Measurements from ENCODE around the gene SLC15A1.

Gene SLC15A1

DNA sequence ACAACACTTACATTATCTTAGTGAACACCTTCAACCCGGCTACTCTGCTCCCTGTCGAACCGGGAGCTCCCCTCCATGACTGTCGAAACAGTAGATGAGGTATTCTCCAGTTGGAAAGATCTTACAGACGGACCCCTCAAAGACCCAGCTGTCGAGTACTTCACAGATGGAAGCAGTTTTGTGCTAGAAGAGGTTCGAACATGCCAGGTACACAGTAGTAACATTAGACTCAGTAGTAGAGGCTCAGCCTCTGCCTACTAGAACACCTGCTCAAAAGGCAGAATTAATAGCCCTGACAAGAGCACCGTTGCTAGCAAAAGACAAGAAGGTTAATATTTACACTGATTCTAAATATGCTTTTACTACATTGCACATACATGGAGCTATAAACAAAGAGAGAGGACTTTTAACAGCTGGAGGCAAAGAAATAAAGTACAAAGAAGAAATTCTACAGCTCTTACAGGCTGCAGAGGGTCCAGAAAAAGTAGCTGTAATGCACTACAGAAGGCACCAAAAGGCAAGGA, 13.6 kb upstream of the SLC15A1 start (continued):
- TF ChIP-seq, protein P1, sequence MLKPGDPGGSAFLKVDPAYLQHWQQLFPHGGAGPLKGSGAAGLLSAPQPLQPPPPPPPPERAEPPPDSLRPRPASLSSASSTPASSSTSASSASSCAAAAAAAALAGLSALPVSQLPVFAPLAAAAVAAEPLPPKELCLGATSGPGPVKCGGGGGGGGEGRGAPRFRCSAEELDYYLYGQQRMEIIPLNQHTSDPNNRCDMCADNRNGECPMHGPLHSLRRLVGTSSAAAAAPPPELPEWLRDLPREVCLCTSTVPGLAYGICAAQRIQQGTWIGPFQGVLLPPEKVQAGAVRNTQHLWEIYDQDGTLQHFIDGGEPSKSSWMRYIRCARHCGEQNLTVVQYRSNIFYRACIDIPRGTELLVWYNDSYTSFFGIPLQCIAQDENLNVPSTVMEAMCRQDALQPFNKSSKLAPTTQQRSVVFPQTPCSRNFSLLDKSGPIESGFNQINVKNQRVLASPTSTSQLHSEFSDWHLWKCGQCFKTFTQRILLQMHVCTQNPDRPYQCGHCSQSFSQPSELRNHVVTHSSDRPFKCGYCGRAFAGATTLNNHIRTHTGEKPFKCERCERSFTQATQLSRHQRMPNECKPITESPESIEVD (tag by site-specific recombination; IDR thresholded peaks at IDR 0.05) = no peak
- no peak for TF ChIP-seq ZNF837 (tag by site-specific recombination; IDR thresholded peaks at IDR 0.05)

DNA sequence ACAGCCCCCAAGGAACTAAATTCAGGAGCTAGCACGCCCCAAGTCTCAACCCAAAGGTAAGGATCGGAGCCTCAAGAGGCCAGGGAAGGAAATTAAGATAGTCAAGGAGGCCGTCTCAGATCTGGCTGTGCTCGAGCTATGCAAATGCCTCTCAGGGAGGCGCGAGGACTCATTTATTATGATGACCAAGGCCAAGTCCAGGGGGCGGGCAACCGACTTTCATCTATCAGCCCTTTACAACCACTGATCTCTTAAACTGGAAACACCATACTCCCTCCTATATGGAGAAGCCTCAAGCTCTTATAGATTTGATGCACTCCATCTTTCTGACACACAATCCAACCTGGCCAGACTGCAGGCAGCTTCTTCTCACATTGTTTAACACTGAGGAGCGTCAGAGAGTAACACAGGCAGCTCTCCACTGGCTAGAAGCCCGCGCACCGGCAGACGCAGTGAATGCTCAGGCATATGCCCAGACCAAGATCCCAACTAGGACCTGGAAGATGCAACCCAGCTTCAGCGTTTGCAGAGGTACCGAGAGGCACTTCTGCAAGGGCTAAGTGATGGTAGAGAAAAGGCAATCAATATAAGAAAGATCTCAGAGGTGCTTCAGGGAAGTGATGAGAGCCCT, 9.6 kb upstream of the SLC15A1 start:
- ChIA-PET CTCF (no interaction called here), POLR2A (no interaction called here)

DNA sequence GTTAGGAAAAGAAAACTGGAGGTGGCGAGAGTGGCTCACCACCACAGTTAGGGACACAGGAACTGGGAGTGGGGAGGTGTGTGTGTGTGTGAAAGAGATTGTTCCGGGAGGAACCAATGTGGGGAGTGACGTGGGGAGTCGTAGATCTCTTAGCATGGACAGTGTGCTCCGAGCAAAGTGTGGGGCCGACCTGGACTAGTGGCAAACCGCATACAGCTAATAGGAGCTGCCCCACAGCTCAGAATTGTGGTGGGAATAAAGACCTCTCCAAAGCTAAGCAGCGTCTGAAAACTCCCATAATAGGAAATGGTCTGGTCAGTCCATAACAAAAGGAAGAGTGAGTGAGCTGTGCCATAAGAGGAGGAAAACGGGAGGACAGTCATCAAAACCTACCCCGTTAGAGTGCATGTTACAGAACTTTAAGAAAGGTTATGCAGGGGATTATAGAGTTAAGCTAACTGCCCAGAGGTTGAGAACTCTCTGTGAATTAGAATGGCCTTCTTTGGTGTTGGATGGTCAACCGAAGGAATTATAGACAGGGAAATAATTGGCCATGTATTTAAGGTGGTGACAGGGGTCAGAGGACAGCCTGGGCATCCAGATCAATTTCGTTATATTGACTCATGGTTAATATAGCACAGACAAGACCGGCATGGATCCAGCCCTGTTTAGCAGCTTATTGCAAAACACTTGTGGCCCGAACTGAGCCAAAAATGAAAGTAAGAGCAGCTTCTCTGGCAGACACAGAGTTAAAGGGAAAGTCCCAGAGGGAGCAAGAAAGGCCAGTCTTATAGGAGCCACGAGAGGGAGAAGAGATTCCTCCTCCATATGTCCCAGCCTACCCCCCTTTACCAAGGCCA, 8.9 kb upstream of the SLC15A1 start:
- CTCF ChIA-PET = interaction anchor here (0.6 kb wide), 1 partner anchor 104 kb away, joined by 3 read pairs; no protein-coding TSS in a partner anchor
- H3K4me1 ChIP-seq (ENCODE audit: control insufficient read depth, insufficient read depth, low read length) = no peaks in the 10 kb centered on the region
- POLR2A ChIA-PET = no interaction called here
- H3K27ac ChIP-seq (ENCODE audit: extremely low read depth, low read depth, low read length) = no peak overlapping the region
- no peaks in the 10 kb centered on the region for H3K9me3 ChIP-seq (ENCODE audit: control insufficient read depth, insufficient read depth, low read depth, low read length)
- no peak for TF ChIP-seq BCL11B (tag by site-specific recombination; IDR thresholded peaks at IDR 0.05; ENCODE audit: low read depth)
- TF ChIP-seq MYNN (tag by site-specific recombination; IDR thresholded peaks at IDR 0.05; ENCODE audit: borderline replicate concordance) = no peak
- no peak for TF ChIP-seq ZNF2 (tag by site-specific recombination; IDR thresholded peaks at IDR 0.05)
- TF ChIP-seq ZNF174 (tag by site-specific recombination; IDR thresholded peaks at IDR 0.05) = no peak
- TF ChIP-seq, protein P2, sequence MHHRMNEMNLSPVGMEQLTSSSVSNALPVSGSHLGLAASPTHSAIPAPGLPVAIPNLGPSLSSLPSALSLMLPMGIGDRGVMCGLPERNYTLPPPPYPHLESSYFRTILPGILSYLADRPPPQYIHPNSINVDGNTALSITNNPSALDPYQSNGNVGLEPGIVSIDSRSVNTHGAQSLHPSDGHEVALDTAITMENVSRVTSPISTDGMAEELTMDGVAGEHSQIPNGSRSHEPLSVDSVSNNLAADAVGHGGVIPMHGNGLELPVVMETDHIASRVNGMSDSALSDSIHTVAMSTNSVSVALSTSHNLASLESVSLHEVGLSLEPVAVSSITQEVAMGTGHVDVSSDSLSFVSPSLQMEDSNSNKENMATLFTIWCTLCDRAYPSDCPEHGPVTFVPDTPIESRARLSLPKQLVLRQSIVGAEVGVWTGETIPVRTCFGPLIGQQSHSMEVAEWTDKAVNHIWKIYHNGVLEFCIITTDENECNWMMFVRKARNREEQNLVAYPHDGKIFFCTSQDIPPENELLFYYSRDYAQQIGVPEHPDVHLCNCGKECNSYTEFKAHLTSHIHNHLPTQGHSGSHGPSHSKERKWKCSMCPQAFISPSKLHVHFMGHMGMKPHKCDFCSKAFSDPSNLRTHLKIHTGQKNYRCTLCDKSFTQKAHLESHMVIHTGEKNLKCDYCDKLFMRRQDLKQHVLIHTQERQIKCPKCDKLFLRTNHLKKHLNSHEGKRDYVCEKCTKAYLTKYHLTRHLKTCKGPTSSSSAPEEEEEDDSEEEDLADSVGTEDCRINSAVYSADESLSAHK (tag by site-specific recombination; IDR thresholded peaks at IDR 0.05) = no peak
- no peak for TF ChIP-seq SCRT2 (tag by site-specific recombination; IDR thresholded peaks at IDR 0.05)
- TF ChIP-seq ZNF776 (tag by site-specific recombination; IDR thresholded peaks at IDR 0.05; ENCODE audit: borderline replicate concordance) = no peak
- TF ChIP-seq ZNF211 (tag by site-specific recombination; IDR thresholded peaks at IDR 0.05; ENCODE audit: low read depth) = no peak
- TF ChIP-seq ZNF670 (tag by site-specific recombination; IDR thresholded peaks at IDR 0.05; ENCODE audit: low read depth) = no peak
- TF ChIP-seq ZFP3 (tag by site-specific recombination; IDR thresholded peaks at IDR 0.05; ENCODE audit: low read depth) = no peak
- no peak for TF ChIP-seq ZNF274 (IDR thresholded peaks at IDR 0.05; ENCODE audit: low read length)
- TF ChIP-seq ZNF274 (tag by site-specific recombination; IDR thresholded peaks at IDR 0.05; ENCODE audit: borderline replicate concordance) = no peak
- TF ChIP-seq ZNF658 (tag by site-specific recombination; IDR thresholded peaks at IDR 0.05) = no peak
- H3K36me3 ChIP-seq (ENCODE audit: control insufficient read depth in 2 of 2, insufficient read depth in 1 of 2, low read length in 2 of 2) = no peaks in the 10 kb centered on the region
- H3K4me3 ChIP-seq (ENCODE audit: low read depth, low read length) = no peak overlapping the region

More for the DNA sequence above, 9.6 kb upstream of the SLC15A1 start:
- TF ChIP-seq GLI4 (tag by site-specific recombination; IDR thresholded peaks at IDR 0.05) (no peak), RBAK (tag by site-specific recombination; IDR thresholded peaks at IDR 0.05) (no peak), ZNF510 (tag by site-specific recombination; IDR thresholded peaks at IDR 0.05; ENCODE audit: insufficient replicate concordance) (no peak), ZNF416 (tag by site-specific recombination; IDR thresholded peaks at IDR 0.05) (no peak), ZNF146 (tag by site-specific recombination; IDR thresholded peaks at IDR 0.05) (no peak), ZNF610 (tag by site-specific recombination; IDR thresholded peaks at IDR 0.05; ENCODE audit: borderline replicate concordance) (no peak), ZNF596 (tag by site-specific recombination; IDR thresholded peaks at IDR 0.05) (no peak), SP7 (tag by site-specific recombination; IDR thresholded peaks at IDR 0.05) (no peak), ZNF324 (tag by site-specific recombination; IDR thresholded peaks at IDR 0.05) (no peak), KLF7 (tag by site-specific recombination; IDR thresholded peaks at IDR 0.05; ENCODE audit: borderline replicate concordance) (no peak), ZNF747 (tag by site-specific recombination; IDR thresholded peaks at IDR 0.05) (no peak), ZNF521 (tag by site-specific recombination; IDR thresholded peaks at IDR 0.05) (no peak), ZFP37 (tag by site-specific recombination; IDR thresholded peaks at IDR 0.05) (no peak), OSR2 (tag by site-specific recombination; IDR thresholded peaks at IDR 0.05) (no peak)
- TF ChIP-seq, protein P2 (tag by site-specific recombination; IDR thresholded peaks at IDR 0.05) = no peak
- TF ChIP-seq, protein P1 (tag by site-specific recombination; IDR thresholded peaks at IDR 0.05) = no peak
- Histone ChIP-seq H3K36me3 (ENCODE audit: control insufficient read depth in 2 of 2, insufficient read depth in 1 of 2, low read length in 2 of 2) (no peaks in the 10 kb centered on the region), H3K9me3 (ENCODE audit: control insufficient read depth, insufficient read depth, low read depth, low read length) (no peaks in the 10 kb centered on the region), H3K27ac (ENCODE audit: extremely low read depth, low read depth, low read length) (no peak overlapping the region), H3K4me3 (ENCODE audit: low read depth, low read length) (no peak overlapping the region), H3K4me1 (ENCODE audit: control insufficient read depth, insufficient read depth, low read length) (no peaks in the 10 kb centered on the region)

All from HEK293 (cell line).